ENCODE results near the gene SETD7. TPM values are rescaled to one million over a fixed set of nuclear protein-coding genes. Genes with fewer than 3 reads are reported as not detected.

The SETD7 gene
- 10 to 100 TPM; 14.5 to 49.1 (median 43.3) TPM for total RNA-seq
- 10 to 100 TPM in 2 of 3 donors, 1 to 10 TPM in 1; 7.4 to 48.5 (median 10.9) TPM for polyA plus RNA-seq
- long read RNA-seq, donor 1, full-length matches to known transcripts, result 3 of 490 reads
- long read RNA-seq, donor 1, partial matches to known transcripts, result 209 of 490 reads
- long read RNA-seq, donor 1, other reads (novel, unspliced or antisense), result 278 of 490 reads
- long read RNA-seq, donor 2, full-length matches to known transcripts, result 4 of 4 reads
- long read RNA-seq, donor 2, partial matches to known transcripts, result 0 of 4 reads
- long read RNA-seq, donor 2, other reads (novel, unspliced or antisense), result 0 of 4 reads
- long read RNA-seq, donor 3, full-length matches to known transcripts, result 2 of 2 reads
- long read RNA-seq, donor 3, partial matches to known transcripts, result 0 of 2 reads
- long read RNA-seq, donor 3, other reads (novel, unspliced or antisense), result 0 of 2 reads
- long read RNA-seq, donor 4, partial matches to known transcripts, result 0 of 5 reads
- long read RNA-seq, donor 4, other reads (novel, unspliced or antisense), result 2 of 5 reads
- long read RNA-seq, donor 5, full-length matches to known transcripts, result 11 of 24 reads
- long read RNA-seq, donor 5, partial matches to known transcripts, result 0 of 24 reads
- long read RNA-seq, donor 5, other reads (novel, unspliced or antisense), result 13 of 24 reads
- long read RNA-seq, donor 6, full-length matches to known transcripts, result 1 of 7 reads
- long read RNA-seq, donor 6, partial matches to known transcripts, result 1 of 7 reads
- long read RNA-seq, donor 6, other reads (novel, unspliced or antisense), result 5 of 7 reads
- long read RNA-seq, donor 7, partial matches to known transcripts, result 0 of 1 reads
- long read RNA-seq, donor 7, other reads (novel, unspliced or antisense), result 0 of 1 reads
- long read RNA-seq, donor 8, full-length matches to known transcripts, result 1 of 1 reads
- long read RNA-seq, donor 8, partial matches to known transcripts, result 0 of 1 reads
- long read RNA-seq, donor 8, other reads (novel, unspliced or antisense), result 0 of 1 reads
- long read RNA-seq, donor 9, result 0 reads
- long read RNA-seq, donor 10, full-length matches to known transcripts, result 3 of 3 reads
- long read RNA-seq, donor 10, partial matches to known transcripts, result 0 of 3 reads
- long read RNA-seq, donor 10, other reads (novel, unspliced or antisense), result 0 of 3 reads

GRCh38 chr4:139556071-139556723, at the start of gene SETD7:
TSS of gene SETD7 (minus strand) at chr4:139556219. CDS start at chr4:139556137, 82 bp downstream.
- peak; percentile 65 to 90 for TF ChIP-seq POLR2A (IDR thresholded peaks at IDR 0.05)
- no peak for TF ChIP-seq CTCF (IDR thresholded peaks at IDR 0.05)
- no peaks in the 10 kb centered on the region for H3K36me3 ChIP-seq (replicated peaks in 1 of 2)
- H3K27me3 ChIP-seq, result no peaks in the 10 kb centered on the region
- no peaks in the 10 kb centered on the region for H3K9me3 ChIP-seq (replicated peaks in 1 of 3)
- 0 to 1% (median 0%) methylated on average over 37 to 61 of the region's 61 CpGs for WGBS, 4 donors
- peak within 1 kb of the TSS; percentile 70 to 99 (median 97) for H3K27ac ChIP-seq
- DNase-seq, result peak; percentile 78 to 92 (median 83)
- intact Hi-C loops (cut with DNase I), result loop anchor here in 1 of 2 donors (10.0 kb wide), 1 partner anchor 51 kb away; no protein-coding TSS in a partner anchor
- peak within 1 kb of the TSS; percentile 33 to 95 (median 69) for H3K4me3 ChIP-seq
- H3K4me1 ChIP-seq (replicated peaks in 1 of 2), result peaks cover 16 to 50% of the 10 kb centered on the region in 2 donors

GRCh38 chr4:139605516-139605915, 49.5 kb upstream of the SETD7 start:
- no peaks in the 10 kb centered on the region for H3K4me1 ChIP-seq (replicated peaks in 1 of 2)
- no peak overlapping the region for H3K27ac ChIP-seq
- no peaks in the 10 kb centered on the region for H3K9me3 ChIP-seq (replicated peaks in 1 of 3)
- no peak for DNase-seq
- no peaks in the 10 kb centered on the region for H3K36me3 ChIP-seq (replicated peaks in 1 of 2)
- TF ChIP-seq CTCF (IDR thresholded peaks at IDR 0.05) (no peak), POLR2A (IDR thresholded peaks at IDR 0.05) (no peak)
- H3K27me3 ChIP-seq, result no peaks in the 10 kb centered on the region
- WGBS, 4 donors, result 91 to 97% (median 96%) methylated on average over 3 of the region's 3 CpGs
- no peak overlapping the region for H3K4me3 ChIP-seq
- intact Hi-C loops (cut with DNase I), result loop anchor here in 1 of 2 donors (5.0 kb wide), 1 partner anchor 42 kb away; no protein-coding TSS in a partner anchor

GRCh38 chr4:139603576-139604410, 47.8 kb upstream of the SETD7 start:
- DNase-seq, result peak in 6 of 7 donors; percentile 33 to 64 (median 60)
- TF ChIP-seq CTCF (IDR thresholded peaks at IDR 0.05), result peak; percentile 45 to 83 (median 64)
- no peak for TF ChIP-seq POLR2A (IDR thresholded peaks at IDR 0.05)
- H3K27me3 ChIP-seq, result no peaks in the 10 kb centered on the region
- no peaks in the 10 kb centered on the region for H3K4me1 ChIP-seq (replicated peaks in 1 of 2)
- 49 to 55% (median 54%) methylated on average over 3 of the region's 3 CpGs for WGBS, 4 donors
- H3K27ac ChIP-seq, result no peak overlapping the region
- no peaks in the 10 kb centered on the region for H3K36me3 ChIP-seq (replicated peaks in 1 of 2)
- no peaks in the 10 kb centered on the region for H3K9me3 ChIP-seq (replicated peaks in 1 of 3)
- intact Hi-C loops (cut with DNase I), result loop anchor here in 1 of 2 donors (5.0 kb wide), 1 partner anchor 49 kb away; no protein-coding TSS in a partner anchor
- no peak overlapping the region for H3K4me3 ChIP-seq
